ENCODE measurements around the gene CHD1L.
"Not testable (repeated sequence)": the region's sequence is repeated elsewhere in the genome, so short reads cannot be mapped to it uniquely, and the experiment has no call there.

Gene CHD1L

DNA sequence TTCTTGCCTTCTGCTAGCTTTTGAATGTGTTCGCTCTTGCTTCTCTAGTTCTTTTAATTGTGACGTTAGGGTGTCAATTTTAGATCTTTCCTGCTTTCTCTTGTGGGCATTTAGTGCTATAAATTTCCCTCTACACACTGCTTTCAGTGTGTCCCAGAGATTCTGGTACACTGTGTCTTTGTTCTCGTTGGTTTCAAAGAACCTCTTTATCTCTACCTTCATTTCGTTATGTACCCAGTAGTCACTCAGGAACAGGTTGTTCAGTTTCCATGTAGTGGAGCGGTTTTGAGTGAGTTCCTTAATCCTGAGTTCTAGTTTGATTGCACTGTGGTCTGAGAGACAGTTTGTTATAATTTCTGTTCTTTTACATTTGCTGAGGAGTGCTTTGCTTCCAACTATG, 11.5 kb upstream of the CHD1L start:
- not testable (repeated sequence) for H3K4me3 ChIP-seq (ENCODE audit: low read depth, low read length)

DNA sequence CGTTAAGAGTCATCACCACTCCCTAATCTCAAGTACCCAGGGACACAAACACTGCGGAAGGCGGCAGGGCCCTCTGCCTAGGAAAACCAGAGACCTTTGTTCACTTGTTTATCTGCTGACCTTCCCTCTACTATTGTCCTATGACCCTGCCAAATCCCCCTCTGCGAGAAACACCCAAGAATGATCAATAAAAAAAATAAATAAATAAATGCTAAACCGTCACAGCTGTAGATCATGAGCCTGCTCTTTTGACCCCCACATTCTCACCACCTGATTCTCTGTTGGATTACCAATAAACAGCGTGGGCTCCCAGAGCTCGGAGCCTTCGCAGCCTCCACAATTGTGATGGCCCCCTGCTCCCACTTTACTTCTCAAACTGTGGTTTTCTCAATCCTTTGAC, 8.6 kb upstream of the CHD1L start:
- not testable (repeated sequence) for H3K4me3 ChIP-seq (ENCODE audit: low read depth, low read length)

DNA sequence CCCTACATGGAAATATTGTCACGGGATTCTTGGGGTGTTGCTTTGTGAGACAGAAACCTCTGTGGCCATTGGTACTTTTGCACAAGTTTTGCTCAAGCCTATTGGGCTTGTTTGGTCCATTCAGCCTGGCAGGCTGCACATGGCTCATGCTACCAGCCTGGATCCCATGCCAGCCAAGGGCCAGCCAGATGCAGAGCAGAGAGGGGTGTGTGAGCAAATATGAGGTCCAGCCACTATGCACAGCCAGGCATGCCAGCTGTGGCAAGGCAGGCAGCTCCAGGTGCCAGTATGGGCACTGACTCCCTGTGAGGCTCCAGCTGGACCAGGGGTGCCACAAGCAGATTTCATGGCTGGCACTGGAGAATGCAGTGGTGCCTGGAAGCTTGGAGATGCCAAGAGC, 6.7 kb upstream of the CHD1L start:
- H3K4me3 ChIP-seq (ENCODE audit: low read depth, low read length), result no peak overlapping the region

DNA sequence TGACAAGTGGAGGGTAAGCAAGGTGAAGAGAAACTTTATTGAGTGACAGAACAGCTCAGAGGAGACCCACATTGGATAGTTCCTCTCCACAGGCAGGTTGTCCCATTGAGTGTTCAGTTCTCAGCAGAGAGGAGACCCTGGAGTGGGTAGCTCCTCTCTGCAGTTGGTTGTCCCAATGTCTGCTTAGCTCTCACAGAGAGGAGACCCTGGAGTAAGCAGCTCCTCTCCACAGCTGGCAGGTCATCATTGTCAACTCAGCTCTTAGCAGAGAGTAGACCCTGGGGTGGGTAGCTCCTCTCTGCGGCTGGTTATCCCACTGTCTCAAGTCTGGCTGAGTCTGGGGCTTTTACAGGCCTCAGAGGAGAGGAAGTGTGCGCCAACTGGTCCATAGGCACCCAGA, 6.0 kb upstream of the CHD1L start:
- H3K4me3 ChIP-seq (ENCODE audit: low read depth, low read length), result no peak overlapping the region

DNA sequence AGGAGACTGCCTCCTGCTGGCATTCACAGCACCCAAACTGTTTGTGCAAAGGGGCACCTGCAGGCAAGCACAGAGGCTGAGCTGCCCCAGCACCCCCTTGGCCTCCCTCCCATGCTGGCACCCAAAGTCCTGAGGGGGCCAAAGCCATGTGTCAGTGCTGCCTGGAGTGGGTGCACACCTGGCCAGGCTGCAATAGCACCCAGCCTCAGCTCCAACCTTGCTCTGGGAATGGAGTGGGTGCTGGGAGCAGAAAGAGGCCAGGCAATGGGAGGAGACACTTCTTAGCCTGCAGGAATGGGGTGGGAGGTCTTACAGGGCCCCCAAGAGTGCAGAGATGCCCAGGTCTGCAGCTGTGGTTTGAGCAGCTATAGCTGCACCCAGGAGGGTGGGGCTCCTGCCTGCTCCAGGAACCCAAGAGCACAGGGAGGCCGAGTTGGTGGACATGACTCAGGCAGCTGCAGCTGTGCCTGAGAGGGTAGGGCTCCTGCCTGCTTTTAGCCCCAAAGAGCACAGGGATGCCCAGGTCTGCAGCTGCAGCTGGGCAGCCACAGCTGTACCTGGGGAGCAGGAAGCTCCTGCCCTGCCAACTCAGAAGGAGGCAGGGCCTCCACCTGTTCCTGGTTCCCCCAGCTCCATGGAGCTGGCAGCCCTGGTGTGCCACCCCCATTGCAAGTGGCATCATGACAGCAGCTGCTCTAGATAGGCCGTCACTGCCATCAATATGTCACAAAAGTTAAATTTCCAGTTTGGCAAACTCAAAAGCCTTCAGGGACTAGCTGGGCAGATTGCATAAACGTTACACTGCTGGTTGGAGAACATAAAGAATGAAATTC, 5.3 kb upstream of the CHD1L start:
- no peak overlapping the region for H3K4me3 ChIP-seq (ENCODE audit: low read depth, low read length)

DNA sequence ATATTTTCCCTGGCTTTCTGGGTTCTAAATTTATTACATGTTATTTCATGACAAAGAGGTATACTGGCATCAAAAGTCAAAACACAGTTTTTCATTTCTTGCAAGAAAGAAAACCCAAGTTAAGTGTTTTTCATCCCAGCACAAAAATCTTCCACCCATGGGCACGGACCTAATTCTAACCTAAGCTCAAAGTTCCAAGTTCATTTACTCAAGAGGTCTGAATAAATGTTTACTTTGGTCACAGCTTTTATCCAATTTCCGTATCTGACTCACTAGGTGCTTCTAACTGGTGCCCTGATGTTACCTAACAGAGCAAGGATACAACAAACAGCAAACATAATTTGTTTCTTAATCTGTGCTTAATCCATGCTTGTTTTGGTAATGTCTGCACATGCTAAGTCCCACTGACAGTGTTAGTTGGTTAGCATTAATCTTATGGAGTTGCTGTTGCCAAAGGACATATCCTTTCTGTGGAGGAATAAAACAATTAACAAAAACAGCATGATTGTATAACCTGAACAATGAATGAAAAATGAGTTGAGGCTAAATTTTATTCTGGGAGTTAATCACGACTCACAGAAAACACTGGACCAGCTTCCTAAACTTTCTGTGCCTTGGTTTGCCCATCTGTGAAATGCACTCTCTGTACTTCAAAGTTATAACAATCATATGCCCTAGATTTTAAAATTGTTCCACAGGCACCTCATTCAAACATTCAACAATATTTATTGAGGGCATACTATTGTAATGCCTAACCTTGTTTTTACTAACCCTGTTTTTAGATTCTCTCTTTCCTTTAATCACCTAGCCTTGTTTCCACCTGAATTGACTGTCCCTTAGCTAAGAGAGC, 4.2 kb upstream of the CHD1L start:
- H3K4me3 ChIP-seq (ENCODE audit: low read depth, low read length), result no peak overlapping the region

DNA sequence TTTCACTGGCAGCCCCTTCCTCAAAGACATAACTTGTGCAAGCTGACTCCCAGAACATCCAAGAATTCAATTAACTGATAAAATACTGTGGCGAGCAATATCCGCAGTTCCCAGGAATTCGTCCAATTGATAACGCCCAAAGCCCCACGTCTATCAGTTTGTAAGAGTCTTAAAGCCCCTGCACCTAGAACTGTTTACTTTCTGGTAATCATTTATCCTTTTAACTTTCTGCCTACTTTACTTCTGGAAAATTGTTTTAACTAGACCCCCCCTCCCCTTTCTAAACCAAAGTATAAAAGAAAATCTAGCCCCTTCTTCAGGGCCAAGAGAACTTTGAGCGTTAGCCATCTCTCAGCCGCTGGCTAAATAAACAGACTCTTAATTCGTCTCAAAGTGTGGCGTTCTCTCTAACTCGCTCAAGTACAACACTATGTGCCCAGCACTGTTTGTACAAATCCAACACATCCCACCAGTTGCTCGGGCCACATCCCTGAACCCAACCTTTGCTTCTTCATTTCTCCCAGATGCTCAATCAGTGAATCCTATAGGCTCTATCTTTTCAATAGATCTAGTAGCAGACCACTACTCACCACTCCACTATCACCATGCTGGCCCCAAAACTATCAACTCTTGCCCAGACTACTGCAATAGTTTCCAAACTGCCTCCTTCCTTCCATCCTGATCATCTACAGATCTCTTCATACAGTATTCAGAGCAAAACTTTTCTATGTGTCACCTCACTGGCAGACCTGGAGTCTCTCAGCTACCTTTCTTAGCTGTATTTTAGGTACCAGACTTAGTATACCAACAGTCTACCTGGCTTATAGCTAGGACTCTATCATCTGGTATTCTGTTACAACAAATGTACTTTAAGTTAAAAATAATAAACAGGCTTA, 3.3 kb upstream of the CHD1L start:
- no peak overlapping the region for H3K4me3 ChIP-seq (ENCODE audit: low read depth, low read length)

DNA sequence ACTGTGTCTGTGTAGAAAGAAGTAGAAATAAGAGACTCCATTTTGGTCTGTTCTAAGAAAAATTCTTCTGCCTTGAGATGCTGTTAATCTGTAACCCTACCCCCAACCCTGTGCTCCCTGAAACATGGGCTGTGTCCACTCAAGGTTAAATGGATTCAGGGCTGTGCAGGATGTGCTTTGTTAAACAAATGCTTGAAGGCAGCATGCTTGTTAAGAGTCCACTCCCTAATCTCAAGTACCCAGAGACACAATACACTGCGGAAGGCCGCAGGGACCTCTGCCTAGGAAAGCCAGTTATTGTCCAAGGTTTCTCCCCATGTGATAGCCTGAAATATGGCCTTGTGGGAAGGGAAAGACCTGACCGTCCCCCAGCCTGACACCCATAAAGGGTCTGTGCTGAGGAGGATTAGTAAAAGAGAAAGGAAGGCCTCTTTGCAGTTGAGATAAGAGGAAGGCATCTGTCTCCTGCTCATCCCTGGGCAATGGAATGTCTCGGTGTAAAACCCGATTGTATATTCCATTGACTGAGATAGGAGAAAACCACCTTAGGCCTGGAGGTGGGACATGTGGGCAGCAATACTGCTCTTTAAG, 2.3 kb upstream of the CHD1L start:
- H3K4me3 ChIP-seq (ENCODE audit: low read depth, low read length), result not testable (repeated sequence)

DNA sequence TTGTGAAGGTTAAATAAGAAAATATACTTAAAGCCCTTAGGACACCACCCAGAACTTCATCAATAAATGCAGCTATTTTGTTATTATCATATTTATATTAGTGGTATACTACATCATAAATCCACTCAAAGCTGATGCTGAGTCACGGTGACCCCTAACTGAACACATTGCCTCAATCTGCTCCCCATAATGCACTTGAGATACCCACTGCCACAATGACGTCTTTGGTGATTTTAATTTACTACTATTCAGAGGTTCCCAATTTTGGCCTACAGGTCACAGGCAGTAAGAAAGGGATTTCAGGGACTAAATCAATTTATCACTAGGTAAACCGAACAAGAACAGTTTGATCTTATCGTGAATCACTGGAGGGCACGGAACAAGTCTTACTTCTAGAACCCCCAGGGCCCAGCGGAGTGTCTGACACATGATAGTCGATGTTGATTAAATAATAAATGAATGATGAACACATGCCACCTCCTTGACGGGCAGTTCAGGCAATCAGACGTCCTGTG, 493 bp upstream of the CHD1L start:
- H3K4me3 ChIP-seq (ENCODE audit: low read depth, low read length), result peak overlapping the region; percentile 60

DNA sequence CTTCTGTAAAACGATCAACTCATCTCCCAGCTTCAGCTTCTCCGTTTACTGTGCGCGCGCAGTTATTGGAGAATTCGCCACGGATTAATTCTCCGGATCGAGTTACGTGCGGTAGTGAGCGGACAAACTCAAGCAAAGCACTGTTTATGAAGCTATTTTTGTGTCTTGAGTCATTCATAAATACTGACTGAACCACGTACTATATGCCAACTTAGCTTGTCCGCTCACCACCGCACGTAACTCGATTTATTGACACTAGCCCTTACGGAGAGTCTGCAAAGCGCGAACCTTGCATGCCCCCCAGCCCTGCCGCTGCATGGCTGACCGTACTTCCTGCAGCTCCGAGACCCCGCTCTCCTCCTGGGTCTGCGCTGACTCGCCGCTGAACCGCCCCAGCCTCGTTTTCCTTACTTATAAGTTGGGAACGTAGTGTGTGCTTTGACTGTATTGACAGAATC, 773 bp downstream of the CHD1L start:
- peak overlapping the region; percentile 60 for H3K4me3 ChIP-seq (ENCODE audit: low read depth, low read length)

DNA sequence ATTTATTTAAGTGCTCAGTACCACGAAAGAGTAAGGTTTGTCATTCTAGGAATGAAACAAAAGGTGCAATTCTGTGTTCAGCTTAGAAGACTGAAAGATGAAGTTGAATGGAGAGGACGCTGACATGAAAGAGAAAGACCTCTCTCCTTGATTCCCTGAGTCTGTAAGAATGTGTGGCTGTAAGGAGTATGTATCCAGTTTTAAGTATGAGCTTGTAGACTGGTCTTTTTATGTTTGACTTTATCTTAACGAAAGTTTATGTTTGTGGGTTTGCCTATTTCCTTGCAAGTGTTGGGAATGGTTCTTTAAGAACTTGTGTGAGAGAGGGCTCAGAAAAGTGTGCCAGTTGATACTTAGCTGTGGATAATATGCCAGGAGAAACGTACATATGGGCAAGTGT, 1.4 kb downstream of the CHD1L start:
- H3K4me3 ChIP-seq (ENCODE audit: low read depth, low read length), result peak overlapping the region; percentile 60

DNA sequence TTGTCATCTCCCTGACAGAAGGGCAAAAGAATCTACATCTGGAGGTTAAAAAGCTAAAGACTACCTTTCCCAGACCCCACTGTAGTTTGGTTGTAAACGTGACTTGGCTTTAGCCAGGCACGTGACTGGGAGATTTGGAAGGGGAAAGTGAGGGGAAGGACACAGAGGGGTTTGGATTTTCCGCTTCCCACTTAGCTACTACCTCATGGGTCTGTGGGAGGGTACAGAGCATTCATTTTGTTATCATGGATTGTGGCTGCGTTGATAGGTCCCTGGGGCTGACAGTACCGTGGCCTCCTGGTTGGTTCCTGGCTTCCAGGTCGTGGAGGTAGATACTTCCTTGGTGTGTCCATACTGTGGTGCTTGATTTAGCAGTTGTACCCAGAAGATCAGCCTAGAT, 2.6 kb downstream of the CHD1L start:
- no peak overlapping the region for H3K4me3 ChIP-seq (ENCODE audit: low read depth, low read length)

DNA sequence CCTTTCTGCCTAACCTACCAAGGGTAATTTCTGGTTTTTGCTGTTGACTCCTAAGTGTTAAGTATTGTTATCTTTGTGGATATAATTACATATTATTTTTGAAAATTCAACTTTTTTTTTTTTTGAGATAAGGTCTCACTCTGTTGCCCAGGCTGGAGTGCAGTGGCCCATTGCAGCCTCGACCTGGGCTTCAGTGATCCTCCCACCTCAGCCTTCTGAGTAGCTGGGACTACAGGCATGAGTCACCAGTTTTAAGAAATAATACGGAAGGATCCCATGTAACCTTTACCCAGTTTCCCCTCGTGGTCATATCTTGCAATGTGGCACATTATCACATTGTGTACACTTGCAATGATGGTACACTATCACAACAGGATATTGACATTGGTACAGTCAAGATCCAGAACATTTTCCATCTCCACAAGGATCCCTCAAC, 3.1 kb downstream of the CHD1L start:
- no peak overlapping the region for H3K4me3 ChIP-seq (ENCODE audit: low read depth, low read length)

DNA sequence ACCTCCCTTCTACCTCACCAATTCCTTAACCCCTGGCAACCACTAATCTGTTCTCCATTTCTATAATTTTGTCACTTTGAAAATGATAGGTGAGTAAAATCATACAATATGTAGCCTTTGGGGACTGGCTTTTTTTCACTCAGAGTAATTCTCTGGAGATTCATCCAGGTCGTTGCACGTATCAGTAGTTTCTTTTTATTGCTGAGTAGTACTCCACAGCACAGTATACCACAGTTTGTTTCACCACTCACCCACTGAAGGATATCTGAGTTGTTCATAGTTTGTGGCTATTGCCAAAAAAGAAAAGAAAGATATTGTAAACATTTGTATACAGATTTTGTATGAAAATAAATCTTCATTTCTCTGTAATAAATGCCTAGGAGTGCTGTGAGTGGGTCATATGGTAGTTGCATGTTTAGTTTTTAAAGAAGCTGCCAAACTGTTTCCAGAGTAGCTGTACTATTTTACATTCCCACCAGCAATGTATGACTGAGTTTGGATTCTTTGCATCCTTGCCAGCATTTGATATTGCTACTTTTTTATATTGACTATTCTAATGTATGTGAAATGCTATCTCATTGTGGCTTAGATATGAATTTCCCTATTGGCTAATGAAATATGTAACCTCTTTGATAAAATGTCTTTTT, 3.7 kb downstream of the CHD1L start:
- H3K4me3 ChIP-seq (ENCODE audit: low read depth, low read length), result no peak overlapping the region

DNA sequence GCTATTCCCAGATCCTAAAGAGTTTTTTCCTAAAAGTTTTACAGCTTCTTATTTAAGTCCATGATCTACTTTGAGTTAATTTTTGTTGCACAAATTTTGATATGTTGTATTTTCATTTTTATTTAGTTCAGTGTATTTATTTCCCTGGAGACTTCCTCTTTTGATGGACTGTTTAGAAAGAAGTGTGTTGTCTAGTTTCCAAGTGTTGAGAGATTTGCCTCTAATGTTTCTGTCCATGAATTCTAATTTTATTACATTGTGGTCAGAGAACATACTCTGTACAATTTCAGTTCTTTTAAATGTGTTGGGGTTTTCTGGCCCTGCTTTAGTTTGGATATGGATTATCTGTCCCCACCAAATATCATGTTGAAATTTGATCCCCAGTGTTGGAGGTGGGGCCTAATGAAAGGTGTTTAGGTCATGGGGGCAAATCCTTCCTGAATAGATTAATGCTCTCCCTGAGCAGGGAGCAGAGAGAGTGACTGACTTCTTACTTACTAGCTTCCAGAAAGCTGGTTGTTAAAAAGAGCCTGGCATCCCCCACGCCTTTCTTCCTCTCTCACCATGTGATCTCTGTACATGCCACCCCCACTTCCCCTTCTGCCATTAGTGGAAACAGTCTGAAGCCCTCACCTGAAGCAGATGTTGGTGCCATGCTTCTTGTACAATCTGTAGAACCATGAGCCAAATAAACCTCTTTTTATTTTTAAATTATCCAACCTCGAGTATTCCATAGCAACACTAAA, 4.6 kb downstream of the CHD1L start:
- no peak overlapping the region for H3K4me3 ChIP-seq (ENCODE audit: low read depth, low read length)

DNA sequence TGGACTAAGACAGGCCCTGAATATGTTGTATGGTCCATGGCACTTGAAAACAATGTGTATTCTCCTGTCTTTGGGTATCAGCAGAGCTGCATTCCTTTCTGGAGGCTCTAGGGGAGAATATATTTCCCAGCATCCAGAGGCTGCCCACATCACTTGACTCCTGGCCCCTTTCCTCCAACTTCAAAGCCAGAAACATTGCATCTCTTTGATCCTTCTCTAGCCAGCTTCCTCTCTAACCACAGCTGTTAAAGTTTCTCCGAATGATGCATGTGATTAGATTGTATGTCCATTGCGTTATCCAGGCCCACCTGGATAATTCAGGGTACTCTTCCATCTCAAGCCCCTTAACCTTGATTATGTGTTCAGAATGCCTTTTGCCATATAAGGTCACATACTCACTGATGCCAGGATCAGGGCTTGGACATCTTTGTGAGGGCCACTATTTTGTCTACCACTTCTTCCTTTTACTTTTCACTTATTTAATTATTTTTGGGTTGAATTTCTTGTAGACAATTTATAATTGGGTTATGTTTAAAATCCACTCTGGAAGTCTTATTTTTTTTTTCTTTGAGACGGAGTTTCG, 5.3 kb downstream of the CHD1L start:
- no peak overlapping the region for H3K4me3 ChIP-seq (ENCODE audit: low read depth, low read length)

DNA sequence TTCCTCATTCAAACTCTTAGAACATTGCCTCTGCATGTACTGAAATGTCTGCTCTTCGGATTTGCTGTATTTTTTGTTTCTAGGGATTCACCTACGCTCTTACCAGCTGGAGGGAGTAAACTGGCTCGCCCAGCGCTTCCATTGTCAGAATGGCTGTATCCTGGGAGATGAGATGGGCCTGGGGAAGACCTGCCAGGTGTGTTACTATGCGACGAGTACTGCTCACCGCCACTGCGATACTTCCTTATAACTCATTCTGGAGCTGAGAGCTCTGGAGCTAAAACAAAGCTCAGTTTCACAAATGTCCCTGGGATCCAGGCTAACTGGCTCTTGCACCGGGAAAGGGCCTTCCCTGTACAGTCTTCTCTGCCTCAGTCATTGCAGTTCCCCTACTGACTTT, 10.1 kb downstream of the CHD1L start:
- H3K4me3 ChIP-seq (ENCODE audit: low read depth, low read length), result no peak overlapping the region

DNA sequence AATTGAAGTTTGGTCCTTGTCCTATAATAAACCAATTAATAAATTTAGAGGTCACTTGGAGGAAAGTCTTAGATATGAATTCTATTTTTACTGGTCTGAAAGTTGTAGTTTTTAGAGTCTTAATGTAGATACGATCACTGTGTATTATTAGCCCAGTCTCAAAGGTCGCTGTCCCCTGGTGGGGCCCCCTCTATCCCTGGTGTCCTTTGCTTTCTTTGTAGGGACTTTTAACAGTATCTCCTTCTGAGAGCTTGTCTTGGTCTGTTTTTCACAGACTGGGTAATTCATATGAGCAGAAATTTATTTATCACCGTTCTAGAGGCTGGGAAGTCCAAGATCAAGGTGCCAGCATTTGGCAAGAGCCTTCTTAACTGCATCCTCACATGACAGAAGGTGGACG, 18.5 kb downstream of the CHD1L start:
- no peak overlapping the region for H3K4me3 ChIP-seq (ENCODE audit: low read depth, low read length)

Measured in iPS-11a (cell line).